ENCODE results near the gene TMEM14C.

TMEM14C gene

GRCh38 chr6:10763006-10763405, 40.1 kb downstream of the TMEM14C start:
- Histone ChIP-seq H3K27ac (ENCODE audit: low read depth, low read length, severe bottlenecking) (no peak overlapping the region), H3K36me3 (ENCODE audit: control insufficient read depth, insufficient read depth, low read length) (peaks cover 29% of the 10 kb centered on the region), H3K9me3 (ENCODE audit: control insufficient read depth, low read length) (no peaks in the 10 kb centered on the region), H3K4me1 (ENCODE audit: control insufficient read depth, insufficient read depth, low read length, poor library complexity, severe bottlenecking) (peaks cover 5% of the 10 kb centered on the region), H3K4me3 (ENCODE audit: extremely low read depth, insufficient read depth, low read length, poor library complexity, severe bottlenecking) (no peak overlapping the region)
- WGBS, 2 experiments (ENCODE audit: insufficient coverage in 2 of 2), result no CpG with 5 or more reads among the region's 2 CpGs

GRCh38 chr6:10769419-10769818, 46.5 kb downstream of the TMEM14C start:
- H3K4me1 ChIP-seq (ENCODE audit: control insufficient read depth, insufficient read depth, low read length, poor library complexity, severe bottlenecking), result no peaks in the 10 kb centered on the region
- peaks cover 13% of the 10 kb centered on the region for H3K36me3 ChIP-seq (ENCODE audit: control insufficient read depth, insufficient read depth, low read length)
- 100% methylated on average over 1 to 2 of the region's 3 CpGs for WGBS, 2 experiments (ENCODE audit: insufficient coverage in 2 of 2)

GRCh38 chr6:10771371-10771894, 48.6 kb downstream of the TMEM14C start:
- Histone ChIP-seq H3K27ac (ENCODE audit: low read depth, low read length, severe bottlenecking) (no peak overlapping the region), H3K4me1 (ENCODE audit: control insufficient read depth, insufficient read depth, low read length, poor library complexity, severe bottlenecking) (no peaks in the 10 kb centered on the region), H3K9me3 (ENCODE audit: control insufficient read depth, low read length) (no peaks in the 10 kb centered on the region), H3K4me3 (ENCODE audit: extremely low read depth, insufficient read depth, low read length, poor library complexity, severe bottlenecking) (no peak overlapping the region), H3K36me3 (ENCODE audit: control insufficient read depth, insufficient read depth, low read length) (peaks cover 28% of the 10 kb centered on the region)
- 80 to 88% methylated on average over 11 to 12 of the region's 12 CpGs for WGBS, 2 experiments (ENCODE audit: insufficient coverage in 2 of 2)

More at GRCh38 chr6:10769419-10769818, 46.5 kb downstream of the TMEM14C start:
- Histone ChIP-seq H3K4me3 (ENCODE audit: extremely low read depth, insufficient read depth, low read length, poor library complexity, severe bottlenecking) (no peak overlapping the region), H3K27ac (ENCODE audit: low read depth, low read length, severe bottlenecking) (no peak overlapping the region), H3K9me3 (ENCODE audit: control insufficient read depth, low read length) (no peaks in the 10 kb centered on the region)

- no peaks in the 10 kb centered on the region for H3K4me1 ChIP-seq (ENCODE audit: control insufficient read depth, insufficient read depth, low read length, poor library complexity, severe bottlenecking)
- no peaks in the 10 kb centered on the region for H3K9me3 ChIP-seq (ENCODE audit: control insufficient read depth, low read length)
- peaks cover 30% of the 10 kb centered on the region for H3K36me3 ChIP-seq (ENCODE audit: control insufficient read depth, insufficient read depth, low read length)
- H3K4me3 ChIP-seq (ENCODE audit: extremely low read depth, insufficient read depth, low read length, poor library complexity, severe bottlenecking), result no peak overlapping the region
- no peak overlapping the region for H3K27ac ChIP-seq (ENCODE audit: low read depth, low read length, severe bottlenecking)
- 96 to 100% methylated on average over 1 to 3 of the region's 3 CpGs for WGBS, 2 experiments (ENCODE audit: insufficient coverage in 2 of 2)
Observed at GRCh38 chr6:10778230-10778629, 55.4 kb downstream of the TMEM14C start.

- H3K36me3 ChIP-seq (ENCODE audit: control insufficient read depth, insufficient read depth, low read length), result peaks cover 31% of the 10 kb centered on the region
- no peak overlapping the region for H3K27ac ChIP-seq (ENCODE audit: low read depth, low read length, severe bottlenecking)
- no peaks in the 10 kb centered on the region for H3K4me1 ChIP-seq (ENCODE audit: control insufficient read depth, insufficient read depth, low read length, poor library complexity, severe bottlenecking)
Observed at GRCh38 chr6:10779076-10779475, 56.2 kb downstream of the TMEM14C start.

More at GRCh38 chr6:10779076-10779475, 56.2 kb downstream of the TMEM14C start:
- Histone ChIP-seq H3K4me3 (ENCODE audit: extremely low read depth, insufficient read depth, low read length, poor library complexity, severe bottlenecking) (no peak overlapping the region), H3K9me3 (ENCODE audit: control insufficient read depth, low read length) (no peaks in the 10 kb centered on the region)
- WGBS, 2 experiments (ENCODE audit: insufficient coverage in 2 of 2), result 90 to 99% methylated on average over 7 of the region's 8 CpGs

Data from mesodermal cell (in vitro differentiated cells).